Fibroblast of the aortic adventitia (primary cell): ENCODE data around the gene GPR176. TPM values are rescaled to one million over a fixed set of nuclear protein-coding genes. Genes with fewer than 3 reads are reported as not detected.
A peak's percentile ranks its signal among the peaks of the same experiment; 100 is the strongest.

ENCODE experiments used
- DNase-seq: peaks from one replicate; pipeline ENCODE4 v3.0.0-alpha.2; 2010; ENCODE audit warnings: low read depth
- H3K4me3 ChIP-seq: 2 replicates; pipeline ENCODE4 v1.5.1; 2011; ENCODE audit warnings: low read depth, mild to moderate bottlenecking, control low read depth, low read length, moderate library complexity
- small RNA-seq: library from RNA; depleted of rRNA; stranded (forward); fragments of <200 nt; gene quantifications from one replicate; pipeline ENCODE3, GENCODE V24; 2012
- total RNA-seq: library from RNA; depleted of rRNA; stranded (reverse); fragments of >200 nt; gene quantifications from 2 replicates; pipeline ENCODE4 v1.2.3, GENCODE V29; 2012; ENCODE audit warnings: low replicate concordance
- TF ChIP-seq, protein P1 (sequence below): IDR thresholded peaks from 2 replicates; pipeline ENCODE4 v1.5.1; 2011; ENCODE audit warnings: mild to moderate bottlenecking, low read length, control low read depth, inconsistent platforms; ENCODE audit not compliant: insufficient read depth

GPR176 gene
- total RNA-seq, 1 donor, result 160 TPM

DNA sequence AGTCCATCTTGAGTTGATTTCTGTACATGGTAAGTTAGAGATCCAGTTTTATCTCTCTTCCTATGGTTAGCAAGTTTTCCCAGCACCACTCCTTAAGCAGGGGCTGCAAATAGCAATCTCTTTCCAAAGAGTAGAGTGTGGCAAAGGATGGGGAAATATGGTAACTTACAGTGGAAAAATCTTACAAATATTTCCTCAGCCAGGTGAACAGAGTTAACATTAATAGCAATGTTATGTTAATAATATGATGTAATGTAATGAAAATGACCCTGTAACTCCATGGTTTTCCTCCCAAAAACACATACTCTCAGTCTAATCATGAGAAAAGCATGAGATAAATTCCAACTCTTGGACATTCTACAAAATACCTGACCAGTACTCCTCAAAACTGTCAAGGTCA lies 167.8 kb downstream of the GPR176 start:
- TF ChIP-seq, protein P1, sequence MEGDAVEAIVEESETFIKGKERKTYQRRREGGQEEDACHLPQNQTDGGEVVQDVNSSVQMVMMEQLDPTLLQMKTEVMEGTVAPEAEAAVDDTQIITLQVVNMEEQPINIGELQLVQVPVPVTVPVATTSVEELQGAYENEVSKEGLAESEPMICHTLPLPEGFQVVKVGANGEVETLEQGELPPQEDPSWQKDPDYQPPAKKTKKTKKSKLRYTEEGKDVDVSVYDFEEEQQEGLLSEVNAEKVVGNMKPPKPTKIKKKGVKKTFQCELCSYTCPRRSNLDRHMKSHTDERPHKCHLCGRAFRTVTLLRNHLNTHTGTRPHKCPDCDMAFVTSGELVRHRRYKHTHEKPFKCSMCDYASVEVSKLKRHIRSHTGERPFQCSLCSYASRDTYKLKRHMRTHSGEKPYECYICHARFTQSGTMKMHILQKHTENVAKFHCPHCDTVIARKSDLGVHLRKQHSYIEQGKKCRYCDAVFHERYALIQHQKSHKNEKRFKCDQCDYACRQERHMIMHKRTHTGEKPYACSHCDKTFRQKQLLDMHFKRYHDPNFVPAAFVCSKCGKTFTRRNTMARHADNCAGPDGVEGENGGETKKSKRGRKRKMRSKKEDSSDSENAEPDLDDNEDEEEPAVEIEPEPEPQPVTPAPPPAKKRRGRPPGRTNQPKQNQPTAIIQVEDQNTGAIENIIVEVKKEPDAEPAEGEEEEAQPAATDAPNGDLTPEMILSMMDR, result no peak
- peak; percentile 52 for DNase-seq
- H3K4me3 ChIP-seq, result no peak overlapping the region

Small RNA genes lying within 50 kb of the gene (small RNA-seq; reads per million reads assigned to genes)
- gene RF00019, result not detected

Other genes with a start within 250 kb of the GPR176 start
- gene FSIP1, start 137.4 kb downstream of the GPR176 start, total RNA-seq, result 1.4 and 4.2 TPM in 2 replicates
- gene EIF2AK4, start 13.8 kb upstream of the GPR176 start, total RNA-seq, result 46.5 and 61.1 TPM in 2 replicates
- gene SRP14, start 118.9 kb upstream of the GPR176 start, total RNA-seq, result 135 and 204 TPM in 2 replicates
- gene BMF, start 188.6 kb upstream of the GPR176 start, total RNA-seq, result 2.3 and 10.6 TPM in 2 replicates
- gene BUB1B, start 240.8 kb upstream of the GPR176 start, total RNA-seq, result 1.3 and 35.2 TPM in 2 replicates